Measurements from ENCODE around the gene MCF2L2. TPM values are rescaled to one million over a fixed set of nuclear protein-coding genes. Genes with fewer than 3 reads are reported as not detected.

Gene MCF2L2
- total RNA-seq, 1 experiment from 2014 or later = not detected

DNA sequence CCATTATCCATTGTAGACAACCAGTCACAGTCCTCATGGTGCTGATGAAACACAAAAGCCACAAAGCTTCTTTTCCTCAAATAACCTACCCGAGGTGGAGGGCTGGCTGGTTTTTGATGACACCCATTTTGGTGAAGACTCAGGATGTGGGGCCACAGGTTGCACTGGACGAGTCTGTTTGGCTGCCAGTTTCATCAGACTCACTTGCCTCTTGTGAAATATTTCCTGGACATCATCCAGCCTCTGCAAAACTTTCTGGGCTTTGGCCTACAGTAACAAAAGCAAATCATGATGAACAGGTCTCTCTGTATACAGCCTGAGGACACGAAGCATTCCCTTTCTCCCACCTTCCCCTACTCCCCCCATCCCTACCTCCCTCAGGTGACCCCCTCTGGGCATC, 133.2 kb downstream of the MCF2L2 start:
- DNase-seq (ENCODE audit: low spot score) = no peak

DNA sequence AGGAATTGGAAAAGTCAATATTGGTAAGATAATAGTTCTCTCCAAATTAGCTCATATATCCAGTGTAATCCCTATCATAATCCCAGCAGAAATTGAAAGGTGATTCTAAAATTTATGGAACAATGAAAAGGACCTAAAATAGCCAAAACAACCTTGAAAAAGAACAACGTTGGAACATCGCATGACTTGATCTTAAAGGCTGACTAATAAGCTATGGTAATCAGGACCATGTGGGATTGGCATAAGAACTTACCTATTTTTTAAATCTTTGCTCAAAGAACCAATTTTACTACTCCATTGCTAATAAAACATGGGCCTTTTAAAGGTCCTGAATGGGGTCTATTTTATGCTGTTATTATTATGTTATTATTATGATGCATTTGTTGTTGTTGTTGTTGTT, 134.5 kb downstream of the MCF2L2 start:
- no peak for DNase-seq (ENCODE audit: low spot score)

DNA sequence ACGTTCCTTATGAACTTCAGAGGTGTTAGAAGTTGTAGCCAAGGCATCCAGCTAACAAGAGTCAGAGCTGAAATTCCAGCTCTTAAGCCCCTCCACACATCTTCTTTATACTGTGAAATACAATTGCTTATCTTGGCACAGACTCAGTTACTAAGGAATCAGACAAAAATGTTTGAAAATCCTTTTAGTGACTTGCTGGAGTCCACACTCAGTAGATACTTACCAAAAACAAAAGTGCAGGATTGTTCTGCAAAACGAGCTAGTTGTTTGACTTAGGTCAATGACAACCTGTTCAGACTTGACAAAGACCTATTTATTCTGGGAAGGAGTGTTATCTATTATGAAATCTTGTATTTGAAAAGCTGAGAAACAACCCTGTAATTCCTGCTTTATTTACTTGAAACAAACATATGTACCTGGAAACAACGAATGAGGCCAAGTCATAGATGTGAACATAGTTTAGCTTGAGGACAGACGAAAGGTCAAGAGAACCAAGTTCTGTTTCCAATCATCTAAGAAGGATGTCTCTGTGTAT, 136.9 kb downstream of the MCF2L2 start:
- DNase-seq (ENCODE audit: low spot score) = peak; percentile 40

DNA sequence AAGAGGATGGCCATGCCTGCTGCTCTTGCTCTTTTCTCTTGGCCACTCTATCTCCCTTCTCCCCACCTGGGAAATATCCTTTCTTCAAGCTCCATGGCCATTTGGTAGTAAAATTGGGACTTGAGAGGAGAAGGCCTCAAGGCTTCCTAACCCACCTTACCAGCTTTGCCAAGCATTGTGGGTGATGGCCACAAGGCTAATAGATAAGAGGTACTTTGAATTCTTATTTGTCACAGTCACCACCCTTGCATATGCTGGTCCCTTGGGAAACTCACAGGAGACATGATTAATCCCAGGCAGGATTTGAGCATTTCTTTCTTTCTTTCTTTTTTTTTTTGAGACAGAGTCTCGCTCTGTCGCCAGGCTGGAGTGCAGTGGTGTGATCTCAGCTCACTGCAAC, 138.2 kb downstream of the MCF2L2 start:
- no peak for DNase-seq (ENCODE audit: low spot score)

DNA sequence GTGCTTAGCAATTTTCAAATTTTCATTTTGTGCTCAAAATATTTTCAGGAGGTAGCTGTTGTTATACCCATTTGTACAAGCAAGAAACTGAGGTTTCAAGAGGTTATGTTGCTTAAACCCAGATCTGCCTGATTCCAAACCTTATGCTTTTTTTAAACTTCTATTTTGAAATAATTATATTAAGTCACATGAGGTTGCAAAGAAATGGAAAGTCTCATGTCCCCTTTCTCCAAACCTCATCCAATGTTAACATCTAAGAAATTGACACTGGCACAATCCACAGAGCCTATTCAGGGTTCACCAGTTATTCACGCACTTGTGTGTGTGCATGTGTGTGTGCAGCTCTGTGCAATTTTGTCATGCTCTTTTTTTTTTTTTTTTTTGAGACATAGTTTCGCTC, 140.3 kb downstream of the MCF2L2 start:
- no peak for DNase-seq (ENCODE audit: low spot score)

DNA sequence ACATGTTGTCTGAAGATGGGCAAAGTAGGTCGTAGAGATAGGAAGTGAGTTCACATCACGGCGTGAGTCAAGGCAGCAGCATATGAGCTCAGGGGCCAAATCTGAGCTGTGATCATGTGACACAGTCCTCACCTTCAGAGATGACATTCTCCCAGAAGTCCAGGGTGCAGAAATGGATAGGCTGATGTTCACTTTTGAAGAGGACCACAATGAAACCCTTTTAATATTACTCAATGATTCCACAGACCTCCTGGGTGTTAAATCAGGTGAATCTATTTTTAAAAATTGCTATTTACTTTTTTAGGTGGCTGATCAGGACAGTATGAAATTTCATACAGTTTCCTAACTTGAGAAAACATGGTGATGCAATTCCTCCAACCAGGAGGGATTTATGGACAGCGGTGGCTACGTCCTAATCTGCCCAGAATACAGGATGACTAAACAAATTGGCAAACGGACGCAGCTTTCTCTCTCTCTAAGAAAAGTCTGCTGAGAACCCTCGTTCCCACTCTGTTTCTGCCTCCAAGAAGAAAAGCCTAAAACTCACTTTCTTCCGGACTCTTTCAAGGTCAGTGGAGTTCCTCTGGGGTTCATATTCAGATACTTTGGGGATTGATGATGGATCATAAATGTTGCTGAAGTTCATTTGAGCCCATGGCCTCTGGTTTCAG, 141.0 kb downstream of the MCF2L2 start:
- no peak for DNase-seq (ENCODE audit: low spot score)

DNA sequence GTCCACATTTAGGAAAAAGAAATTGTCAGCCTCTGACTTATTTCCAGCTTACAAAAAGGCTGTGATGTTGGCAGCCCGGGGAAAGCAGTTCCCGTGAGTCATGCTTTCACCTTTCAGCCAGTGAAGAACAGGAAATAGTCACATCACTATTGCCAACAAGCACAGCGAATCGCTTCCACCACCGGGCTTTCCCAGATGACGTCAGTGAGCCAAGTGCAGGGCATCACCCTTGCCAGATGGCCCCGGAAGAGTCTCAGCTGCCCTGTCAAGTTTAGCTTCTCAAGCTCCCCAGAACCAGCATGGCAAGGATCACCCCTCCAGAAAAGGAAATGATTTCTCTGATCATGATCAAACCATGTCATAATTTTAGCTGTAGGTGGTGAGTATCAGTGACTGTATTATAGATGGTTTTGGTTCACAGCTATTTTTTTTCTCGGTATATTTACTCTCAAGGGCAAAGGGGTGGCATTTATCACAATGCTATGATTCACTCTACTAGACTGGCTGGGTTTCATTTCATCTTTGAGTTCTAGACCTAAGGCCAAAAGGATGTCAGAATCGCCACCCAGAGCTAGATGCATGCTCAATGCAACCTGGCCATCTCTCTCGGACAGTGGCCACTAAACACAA, 142.5 kb downstream of the MCF2L2 start:
- peak; percentile 97 for DNase-seq (ENCODE audit: low spot score)

DNA sequence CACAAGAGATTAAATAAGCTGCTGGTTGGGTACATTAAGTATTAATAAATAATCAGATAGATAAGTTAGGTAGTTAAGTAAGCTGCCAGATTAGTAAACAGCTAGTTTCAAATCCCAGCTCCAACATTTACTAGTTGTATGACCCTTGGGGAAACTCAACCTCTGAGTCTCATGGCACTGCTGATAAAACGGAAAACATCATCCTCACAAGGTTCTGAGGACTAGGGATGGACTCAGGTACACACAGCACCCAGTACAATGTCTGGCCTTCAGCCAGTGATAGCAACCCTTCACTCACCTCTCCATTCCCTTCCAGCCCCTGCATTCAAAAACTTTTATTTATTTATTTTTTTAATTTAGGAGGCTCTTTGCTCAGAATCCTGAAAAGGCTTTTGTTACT, 143.1 kb downstream of the MCF2L2 start:
- DNase-seq (ENCODE audit: low spot score) = peak; percentile 62

DNA sequence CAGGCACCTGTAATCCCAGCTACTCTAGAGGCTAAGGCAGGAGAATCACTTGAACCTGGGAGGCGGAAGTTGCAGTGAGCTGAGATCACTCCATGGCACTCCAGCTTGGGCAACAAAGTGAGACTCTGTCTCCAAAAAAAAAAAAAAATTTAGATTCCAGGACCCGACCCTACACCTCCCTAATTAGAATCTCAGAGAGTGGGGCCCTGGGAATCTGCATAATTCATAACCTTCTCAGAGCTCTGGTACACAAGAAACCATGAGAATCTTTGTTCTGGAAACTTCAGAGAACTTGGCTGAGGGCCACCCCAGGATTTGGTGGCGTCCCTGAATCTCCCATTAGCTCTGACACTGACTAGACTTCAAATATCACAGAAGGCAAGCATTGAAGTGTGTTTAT, 143.8 kb downstream of the MCF2L2 start:
- DNase-seq (ENCODE audit: low spot score) = no peak

DNA sequence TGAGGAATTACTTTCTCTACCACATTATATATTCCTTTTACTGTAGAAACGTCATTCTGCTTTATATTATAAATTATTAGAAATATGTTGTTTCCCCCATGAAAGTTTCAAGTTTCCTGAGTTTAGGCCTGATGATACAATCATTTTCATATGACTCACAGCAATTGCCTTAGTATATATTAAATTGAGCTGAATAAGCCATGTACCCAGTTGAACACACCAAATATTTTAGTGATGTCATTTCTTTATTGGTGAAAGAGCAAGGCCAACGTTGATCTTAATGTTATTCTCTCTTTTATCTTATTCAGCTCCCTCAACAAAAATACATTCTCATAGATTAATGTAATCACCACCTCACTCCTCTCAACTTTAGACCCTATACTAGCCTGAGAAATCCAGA, 144.5 kb downstream of the MCF2L2 start:
- no peak for DNase-seq (ENCODE audit: low spot score)

DNA sequence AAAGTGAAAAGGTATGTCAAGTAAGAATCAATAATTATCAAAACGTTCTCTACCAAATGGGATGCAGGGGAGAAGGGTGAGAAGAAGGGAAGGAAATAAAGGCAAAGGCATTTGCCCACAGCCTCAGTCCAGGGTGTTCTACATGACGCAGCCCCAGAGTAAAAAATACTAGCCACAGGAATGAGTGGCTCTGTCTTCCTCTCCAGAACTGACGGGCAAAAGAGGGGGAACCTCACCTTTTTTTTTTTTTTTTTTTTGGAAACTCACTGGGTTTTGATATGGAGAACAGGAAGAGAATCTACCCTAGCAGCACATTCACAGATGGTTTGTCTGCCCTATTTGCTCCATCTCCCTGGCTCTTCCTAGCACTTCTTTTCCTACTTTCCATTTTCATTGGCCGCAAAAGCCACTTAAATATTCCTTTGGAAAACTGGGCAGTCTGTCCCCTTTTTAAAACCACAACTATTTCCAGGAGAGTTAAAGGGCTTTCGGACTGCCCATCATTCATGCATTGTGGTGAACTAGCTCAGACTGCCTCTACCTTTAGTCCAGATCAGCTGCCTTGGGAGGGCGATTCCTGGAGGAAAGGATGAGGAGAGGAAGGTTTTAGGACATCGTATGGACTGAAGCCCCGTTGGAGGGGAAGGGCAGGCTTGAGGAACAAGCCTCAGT, 147.2 kb downstream of the MCF2L2 start:
- no peak for DNase-seq (ENCODE audit: low spot score)

DNA sequence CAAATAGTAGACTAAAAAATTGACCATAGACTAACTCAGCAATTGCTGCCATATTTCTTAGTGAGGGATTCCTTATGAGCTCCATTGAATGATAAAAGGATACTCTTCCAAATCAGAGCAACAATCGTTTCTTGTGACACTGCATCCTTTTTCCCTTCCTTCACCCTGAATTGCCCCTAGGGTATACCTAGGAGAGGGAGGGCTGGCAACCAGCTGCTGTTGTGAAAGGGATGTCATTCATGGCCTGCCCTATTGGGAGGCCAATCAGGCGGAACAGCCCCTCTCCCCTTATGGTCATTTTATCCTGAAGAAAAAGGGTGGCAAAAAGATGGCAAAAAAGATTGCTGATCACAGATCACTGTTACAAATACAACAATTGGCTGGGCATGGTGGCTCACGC, 149.0 kb downstream of the MCF2L2 start:
- no peak for DNase-seq (ENCODE audit: low spot score)

DNA sequence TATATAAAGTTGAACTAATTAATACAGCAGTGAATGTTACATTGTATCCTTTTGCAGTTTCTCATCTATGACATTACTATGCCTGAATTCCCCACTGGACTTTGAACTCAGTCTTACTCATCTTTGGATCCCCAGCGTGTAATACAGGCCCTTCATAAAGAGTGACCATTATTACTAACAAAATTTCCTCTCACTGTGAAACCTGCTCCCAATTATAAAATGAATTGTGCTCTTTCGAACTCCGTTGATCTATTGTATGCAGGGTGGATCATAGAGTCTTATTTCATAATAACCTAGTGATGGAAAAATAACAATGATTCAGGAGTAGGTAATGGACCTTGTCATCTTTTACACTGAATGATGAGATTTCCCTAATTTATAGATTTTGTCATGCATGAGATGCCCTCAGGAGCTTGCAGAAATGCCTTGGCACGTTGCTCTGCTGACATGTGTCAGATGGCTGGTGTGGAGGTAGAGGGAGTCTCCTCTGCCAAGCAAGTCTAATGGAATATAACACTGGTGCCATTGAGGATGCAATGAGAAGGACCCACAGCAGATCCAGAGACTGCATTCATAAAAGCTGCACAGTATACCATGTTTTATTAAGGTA, 149.8 kb downstream of the MCF2L2 start:
- DNase-seq (ENCODE audit: low spot score) = no peak

DNA sequence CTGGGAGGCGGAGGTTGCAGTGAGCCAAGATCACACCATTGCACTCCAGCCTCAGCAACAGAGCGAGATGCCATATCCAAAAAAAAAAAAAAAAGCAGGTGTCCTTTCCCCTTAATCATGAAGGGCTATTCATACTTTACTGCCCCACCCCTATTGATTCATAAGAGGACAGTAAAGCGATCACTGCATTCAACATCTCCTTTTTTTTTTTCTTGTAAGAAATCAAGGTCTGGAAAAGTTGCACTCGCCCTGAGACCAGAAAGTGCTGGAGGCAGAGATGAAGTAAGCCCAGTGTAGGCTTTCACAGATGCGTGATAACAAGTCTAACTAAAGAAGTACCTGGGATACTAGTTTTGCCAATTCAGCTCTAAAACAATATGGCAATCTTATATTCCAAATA, 151.2 kb downstream of the MCF2L2 start:
- DNase-seq (ENCODE audit: low spot score) = no peak

DNA sequence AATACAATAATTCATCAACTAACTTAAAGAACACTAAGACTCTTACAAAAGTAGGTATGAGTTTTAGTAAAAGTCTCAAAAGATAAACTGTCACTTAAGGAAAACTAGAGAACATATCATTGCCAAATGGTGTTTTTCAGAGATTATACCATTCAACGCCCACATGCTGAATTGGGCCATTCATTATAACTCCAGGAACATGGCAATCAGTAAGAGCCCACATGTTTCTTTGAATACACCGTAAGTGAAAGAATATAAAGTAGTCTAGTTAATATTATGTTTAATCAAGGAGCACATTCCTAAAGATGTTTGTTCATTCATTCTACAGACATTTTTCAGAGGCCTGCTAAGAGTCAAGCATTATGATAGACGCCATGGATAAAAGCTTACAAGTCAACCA, 152.5 kb downstream of the MCF2L2 start:
- no peak for DNase-seq (ENCODE audit: low spot score)

DNA sequence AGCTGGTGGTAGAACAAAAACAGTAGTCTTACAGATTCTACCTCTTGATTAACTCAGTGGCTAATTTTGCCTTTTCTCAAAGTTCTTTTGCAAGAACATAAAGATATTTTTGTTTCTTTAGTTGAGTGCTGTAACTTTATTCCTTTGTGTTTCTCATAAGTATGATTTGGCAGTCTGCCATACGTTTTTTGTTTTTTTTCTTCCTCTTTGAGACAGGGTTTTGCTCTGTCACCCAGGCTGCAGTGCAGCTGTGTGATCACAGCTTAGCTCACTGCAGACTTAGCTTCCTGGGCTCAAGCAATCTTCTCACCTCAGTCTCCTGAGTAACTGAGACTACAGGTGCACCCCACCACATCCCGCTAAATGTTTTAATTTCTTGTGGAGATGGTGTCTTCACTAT, 153.0 kb downstream of the MCF2L2 start:
- DNase-seq (ENCODE audit: low spot score) = peak; percentile 62

DNA sequence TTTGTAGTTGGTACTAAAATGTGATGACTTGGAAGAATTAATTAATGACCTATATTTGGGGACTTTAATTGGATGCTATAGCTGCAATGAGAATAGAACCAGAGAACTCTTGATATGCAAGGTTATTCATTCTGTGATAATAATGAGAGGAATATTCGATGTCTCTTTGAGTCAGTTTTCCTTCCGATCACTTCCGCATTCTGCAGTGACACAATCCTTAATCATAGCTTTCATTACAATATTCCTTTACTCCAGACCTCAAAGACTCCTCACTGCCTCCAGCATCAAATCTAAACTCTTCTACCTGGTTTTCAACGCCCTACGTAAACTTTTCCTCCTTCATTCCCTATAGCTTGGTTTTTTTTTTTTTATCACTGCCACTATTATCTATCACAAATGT, 153.8 kb downstream of the MCF2L2 start:
- DNase-seq (ENCODE audit: low spot score) = no peak

DNA sequence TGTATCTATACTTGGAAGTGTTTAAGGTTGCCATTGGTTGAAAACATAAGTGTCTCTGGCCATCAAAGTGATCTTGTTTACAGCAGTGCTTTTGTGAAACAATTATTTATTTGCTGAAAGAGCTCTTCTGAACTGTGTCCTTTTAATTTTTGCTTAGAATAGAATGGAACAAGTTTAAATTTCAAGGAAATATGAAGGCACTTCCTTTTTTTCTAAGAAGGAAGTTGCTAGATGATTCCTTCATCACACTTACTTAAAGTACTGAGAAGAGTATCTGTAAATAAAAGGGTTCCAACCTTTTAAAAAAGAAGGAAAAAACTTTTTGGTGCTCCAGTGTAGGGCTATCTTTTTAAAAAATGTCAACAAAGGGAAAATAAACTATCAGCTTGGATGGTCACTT, 155.6 kb downstream of the MCF2L2 start:
- no peak for DNase-seq (ENCODE audit: low spot score)

DNA sequence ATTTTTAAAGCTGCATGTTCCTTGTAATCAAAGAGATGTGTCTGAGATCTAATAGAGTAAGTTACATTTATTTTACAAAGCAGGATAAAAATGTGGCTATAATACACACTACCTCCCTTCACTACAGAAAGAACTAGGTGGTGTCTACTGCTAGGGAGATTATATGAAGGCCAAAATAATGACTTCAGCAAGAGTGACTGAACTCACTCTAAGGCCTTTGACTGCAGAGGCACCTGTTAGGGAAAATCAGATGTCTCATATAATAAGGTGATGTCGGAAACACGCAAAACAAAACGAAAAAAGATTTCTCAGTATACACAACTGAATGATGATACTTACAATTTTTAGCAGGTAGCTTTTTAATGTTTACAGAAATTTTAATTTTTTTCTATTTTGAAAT, 156.3 kb downstream of the MCF2L2 start:
- no peak for DNase-seq (ENCODE audit: low spot score)

DNA sequence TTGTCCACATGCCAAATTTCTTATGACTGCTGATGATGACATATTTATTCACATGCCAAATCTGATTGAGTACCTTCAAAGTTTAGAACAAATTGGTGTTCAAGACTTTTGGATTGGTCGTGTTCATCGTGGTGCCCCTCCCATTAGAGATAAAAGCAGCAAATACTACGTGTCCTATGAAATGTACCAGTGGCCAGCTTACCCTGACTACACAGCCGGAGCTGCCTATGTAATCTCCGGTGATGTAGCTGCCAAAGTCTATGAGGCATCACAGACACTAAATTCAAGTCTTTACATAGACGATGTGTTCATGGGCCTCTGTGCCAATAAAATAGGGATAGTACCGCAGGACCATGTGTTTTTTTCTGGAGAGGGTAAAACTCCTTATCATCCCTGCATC, 158.1 kb downstream of the MCF2L2 start:
- no peak for DNase-seq (ENCODE audit: low spot score)

DNA sequence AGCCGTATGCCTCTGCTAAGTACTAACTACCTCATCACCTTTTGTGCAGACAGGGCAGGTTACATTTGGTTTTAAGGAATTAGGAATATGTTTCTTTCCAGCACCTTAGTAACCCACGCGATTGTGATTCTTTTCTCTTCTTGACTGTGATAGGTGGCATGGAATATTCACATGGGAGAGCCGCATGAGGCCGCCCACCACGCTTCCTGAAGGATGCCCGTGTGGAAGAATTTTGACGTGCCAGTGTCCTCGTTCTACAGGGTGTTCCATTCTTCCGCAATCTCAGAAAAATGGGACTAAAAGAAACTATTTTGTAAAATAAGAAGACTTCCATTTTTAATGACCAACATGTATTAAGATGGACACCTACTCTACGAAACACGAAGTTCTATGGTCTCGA, 159.1 kb downstream of the MCF2L2 start:
- DNase-seq (ENCODE audit: low spot score) = no peak

DNA sequence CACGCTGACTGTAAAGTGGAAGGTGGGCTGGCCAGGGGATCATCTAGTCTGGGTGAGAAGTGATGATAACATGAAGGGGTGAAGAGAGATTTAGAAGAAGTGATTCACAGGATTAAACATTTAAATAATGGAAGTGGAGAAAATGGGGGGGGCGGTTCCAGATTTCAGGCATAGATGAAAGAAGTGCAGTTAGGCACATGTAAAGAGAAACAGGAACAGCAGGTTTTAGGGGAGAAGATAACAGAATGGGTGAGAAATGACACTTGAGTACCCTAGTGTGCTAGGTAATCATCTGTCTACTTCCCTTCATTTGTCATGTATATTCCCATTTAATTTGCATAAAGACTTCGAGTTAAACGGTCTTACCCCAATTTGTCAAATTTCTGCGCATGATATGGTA, 160.1 kb downstream of the MCF2L2 start:
- DNase-seq (ENCODE audit: low spot score) = no peak

DNA sequence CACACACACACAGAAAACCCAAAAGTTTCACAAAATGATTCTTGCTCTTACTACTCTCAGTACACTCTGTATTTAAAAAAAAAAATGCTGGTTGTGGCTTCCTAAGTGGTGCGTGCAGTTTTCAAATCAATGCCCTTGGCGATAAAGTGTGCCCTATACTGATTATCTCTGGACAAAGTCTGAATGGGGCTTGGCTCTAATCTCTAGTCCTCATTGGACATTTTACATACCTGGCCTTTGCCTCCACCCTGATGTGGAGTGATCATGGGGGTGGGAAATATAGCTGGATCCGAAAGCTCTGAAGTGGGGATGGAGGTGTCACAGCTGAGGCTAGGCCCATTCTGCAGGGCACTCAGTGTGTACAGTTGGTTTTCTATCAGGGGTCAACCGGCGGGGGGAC, 161.3 kb downstream of the MCF2L2 start:
- no peak for DNase-seq (ENCODE audit: low spot score)

Measured in HT-29 (cell line).